Measurements from ENCODE around the gene SCYGR6. TPM values are rescaled to one million over a fixed set of nuclear protein-coding genes. Genes with fewer than 3 reads are reported as not detected.

The SCYGR6 gene
- total RNA-seq, 2 donors from 2014 or later = not detected

DNA sequence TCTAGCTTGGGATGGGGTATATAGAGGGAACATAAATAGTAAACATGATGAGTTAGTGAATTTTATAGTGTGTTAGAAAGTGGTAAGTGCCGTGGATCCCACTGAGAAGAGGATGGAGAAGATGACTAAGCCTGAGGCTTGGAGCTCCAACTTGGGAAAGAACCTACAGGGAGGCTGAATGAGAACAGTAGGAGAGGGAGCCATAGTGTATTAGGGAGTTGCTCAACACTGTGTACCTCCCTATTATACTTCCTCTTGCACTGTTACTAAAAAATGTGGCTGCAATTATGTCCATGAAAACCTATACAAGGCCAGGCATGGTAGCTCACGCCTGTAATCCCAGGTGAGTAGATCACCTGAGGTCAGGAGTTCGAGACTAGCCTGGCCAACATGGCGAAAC lies 3.9 kb downstream of the SCYGR6 start:
- ATAC-seq (ENCODE audit: insufficient number of reproducible peaks, low FRiP score, low read depth) (no peak), DNase-seq (ENCODE audit: low spot score) (no peak)
- H3K27ac ChIP-seq = no peak overlapping the region
- H3K4me1 ChIP-seq (ENCODE audit: control insufficient read depth in 1 of 2, low read depth in 2 of 2) = peaks cover 0 to 8% of the 10 kb centered on the region in 2 donors
- no peaks in the 10 kb centered on the region for H3K27me3 ChIP-seq (replicated peaks; ENCODE audit: insufficient read depth)
- no peaks in the 10 kb centered on the region for H3K9me3 ChIP-seq
- no peaks in the 10 kb centered on the region for H3K36me3 ChIP-seq
- TF ChIP-seq, protein P1, sequence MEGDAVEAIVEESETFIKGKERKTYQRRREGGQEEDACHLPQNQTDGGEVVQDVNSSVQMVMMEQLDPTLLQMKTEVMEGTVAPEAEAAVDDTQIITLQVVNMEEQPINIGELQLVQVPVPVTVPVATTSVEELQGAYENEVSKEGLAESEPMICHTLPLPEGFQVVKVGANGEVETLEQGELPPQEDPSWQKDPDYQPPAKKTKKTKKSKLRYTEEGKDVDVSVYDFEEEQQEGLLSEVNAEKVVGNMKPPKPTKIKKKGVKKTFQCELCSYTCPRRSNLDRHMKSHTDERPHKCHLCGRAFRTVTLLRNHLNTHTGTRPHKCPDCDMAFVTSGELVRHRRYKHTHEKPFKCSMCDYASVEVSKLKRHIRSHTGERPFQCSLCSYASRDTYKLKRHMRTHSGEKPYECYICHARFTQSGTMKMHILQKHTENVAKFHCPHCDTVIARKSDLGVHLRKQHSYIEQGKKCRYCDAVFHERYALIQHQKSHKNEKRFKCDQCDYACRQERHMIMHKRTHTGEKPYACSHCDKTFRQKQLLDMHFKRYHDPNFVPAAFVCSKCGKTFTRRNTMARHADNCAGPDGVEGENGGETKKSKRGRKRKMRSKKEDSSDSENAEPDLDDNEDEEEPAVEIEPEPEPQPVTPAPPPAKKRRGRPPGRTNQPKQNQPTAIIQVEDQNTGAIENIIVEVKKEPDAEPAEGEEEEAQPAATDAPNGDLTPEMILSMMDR (IDR thresholded peaks at IDR 0.05) = no peak
- H3K4me3 ChIP-seq = no peak overlapping the region

DNA sequence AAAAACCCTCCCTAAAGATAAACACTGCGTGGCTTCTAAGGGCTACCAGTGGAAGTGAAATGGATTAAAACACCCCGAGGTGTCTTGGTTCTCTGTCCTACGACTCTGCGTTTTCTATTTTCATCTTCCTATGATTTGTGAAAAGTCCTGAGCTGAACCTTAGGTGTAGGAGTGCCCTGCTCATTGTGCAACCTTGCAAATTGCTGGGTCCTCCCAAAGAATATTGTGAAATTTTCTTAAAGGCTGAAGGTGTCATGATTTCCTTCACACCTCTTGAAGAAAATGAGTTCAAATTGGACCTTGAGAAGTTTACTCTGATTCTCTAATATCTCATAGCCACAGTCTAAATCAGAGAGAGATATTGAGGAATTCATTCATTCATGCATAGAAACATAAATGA lies 4.9 kb downstream of the SCYGR6 start:
- ATAC-seq (ENCODE audit: insufficient number of reproducible peaks, low FRiP score, low read depth) (no peak), DNase-seq (ENCODE audit: low spot score) (no peak)
- H3K36me3 ChIP-seq = no peaks in the 10 kb centered on the region
- no peaks in the 10 kb centered on the region for H3K9me3 ChIP-seq
- TF ChIP-seq, protein P1 (IDR thresholded peaks at IDR 0.05) = no peak
- H3K27me3 ChIP-seq (replicated peaks; ENCODE audit: insufficient read depth) = no peaks in the 10 kb centered on the region
- no peak overlapping the region for H3K27ac ChIP-seq
- H3K4me1 ChIP-seq (ENCODE audit: control insufficient read depth in 1 of 2, low read depth in 2 of 2) = peaks cover 3 to 8% of the 10 kb centered on the region in 2 donors
- no peak overlapping the region for H3K4me3 ChIP-seq

DNA sequence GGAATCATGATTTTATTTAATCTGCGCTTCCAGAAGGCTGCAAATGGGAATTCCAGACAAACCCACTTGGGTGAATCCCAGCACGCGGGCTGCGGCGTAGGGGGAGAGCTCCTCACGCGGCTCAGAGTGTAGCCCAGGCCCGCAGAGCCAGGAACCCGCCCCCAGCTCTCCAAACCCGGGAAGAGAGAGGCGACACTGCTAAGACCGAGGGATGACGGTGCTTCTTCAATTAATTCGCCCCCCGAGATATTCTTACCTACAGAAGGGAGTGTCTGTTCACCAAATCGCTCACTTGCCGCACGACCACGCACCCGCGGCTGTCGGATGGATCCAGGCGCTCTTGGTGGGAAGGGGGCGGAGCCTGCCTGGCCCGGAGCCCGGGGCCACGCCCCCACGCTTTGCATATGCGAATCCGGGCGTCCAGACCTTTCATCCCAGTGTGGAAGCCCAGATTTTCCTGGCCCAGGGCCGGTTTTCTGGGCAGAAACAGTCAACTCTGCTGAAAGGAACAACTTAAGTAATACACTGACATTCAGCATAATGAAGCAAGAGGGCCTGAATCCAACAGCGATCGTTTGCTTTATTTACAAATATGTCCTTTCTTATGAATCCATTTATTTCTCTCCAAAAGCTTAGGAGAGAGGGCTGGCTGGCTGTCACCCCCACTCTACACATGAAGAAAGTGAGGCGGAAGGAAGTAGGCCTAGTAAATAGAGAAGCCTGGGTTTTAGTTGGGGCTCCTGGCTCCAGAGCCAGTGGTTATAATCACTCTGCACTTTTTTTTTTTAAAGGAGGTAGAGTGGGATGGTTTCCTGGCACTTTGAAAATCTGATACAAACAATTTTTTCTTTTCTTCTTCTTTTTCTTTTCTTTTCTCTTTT lies 6.6 kb downstream of the SCYGR6 start, which contains the start of gene SLC19A3:
SLC19A3 (minus strand) TSS at position 342 of the 881 bp plus-strand sequence. CDS start 15,710 bp downstream, outside the sequence.
- Histone ChIP-seq H3K27ac (peak within 1 kb of the TSS; percentile 10 to 65), H3K4me1 (ENCODE audit: control insufficient read depth in 1 of 2, low read depth in 2 of 2) (peaks cover 3 to 8% of the 10 kb centered on the region in 2 donors), H3K27me3 (replicated peaks; ENCODE audit: insufficient read depth) (no peaks in the 10 kb centered on the region), H3K9me3 (no peaks in the 10 kb centered on the region), H3K4me3 (peak within 1 kb of the TSS; percentile 70), H3K36me3 (no peaks in the 10 kb centered on the region)
- TF ChIP-seq, protein P1 (IDR thresholded peaks at IDR 0.05) = no peak
- peak; percentile 78 for ATAC-seq (ENCODE audit: insufficient number of reproducible peaks, low FRiP score, low read depth)
- peak; percentile 51 for DNase-seq (ENCODE audit: low spot score)

DNA sequence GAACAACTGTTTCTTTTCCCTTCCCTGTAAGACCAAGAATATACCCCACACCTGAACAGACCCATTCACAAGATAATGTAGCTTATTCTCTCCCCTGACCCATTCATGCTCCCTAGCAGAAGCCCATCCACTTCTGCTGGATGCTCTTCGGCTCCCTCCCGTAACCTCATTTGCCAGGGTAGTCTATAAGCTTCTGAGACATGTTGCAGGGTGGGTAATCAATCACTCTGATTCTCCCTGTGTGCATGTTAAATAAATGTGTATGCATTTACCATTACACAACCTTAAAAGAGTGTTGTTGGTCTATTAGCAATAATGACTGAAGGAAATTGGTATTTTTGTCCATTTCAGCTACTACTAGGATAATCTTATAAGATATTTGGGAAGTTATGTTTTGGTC lies 8.1 kb downstream of the SCYGR6 start:
- no peak overlapping the region for H3K4me3 ChIP-seq
- ATAC-seq (ENCODE audit: insufficient number of reproducible peaks, low FRiP score, low read depth) (no peak), DNase-seq (ENCODE audit: low spot score) (no peak)
- H3K27ac ChIP-seq = no peak overlapping the region
- no peaks in the 10 kb centered on the region for H3K27me3 ChIP-seq (replicated peaks; ENCODE audit: insufficient read depth)
- TF ChIP-seq, protein P1 (IDR thresholded peaks at IDR 0.05) = no peak
- no peaks in the 10 kb centered on the region for H3K9me3 ChIP-seq
- no peaks in the 10 kb centered on the region for H3K36me3 ChIP-seq
- H3K4me1 ChIP-seq (ENCODE audit: control insufficient read depth in 1 of 2, low read depth in 2 of 2) = peaks cover 3 to 8% of the 10 kb centered on the region in 2 donors

DNA sequence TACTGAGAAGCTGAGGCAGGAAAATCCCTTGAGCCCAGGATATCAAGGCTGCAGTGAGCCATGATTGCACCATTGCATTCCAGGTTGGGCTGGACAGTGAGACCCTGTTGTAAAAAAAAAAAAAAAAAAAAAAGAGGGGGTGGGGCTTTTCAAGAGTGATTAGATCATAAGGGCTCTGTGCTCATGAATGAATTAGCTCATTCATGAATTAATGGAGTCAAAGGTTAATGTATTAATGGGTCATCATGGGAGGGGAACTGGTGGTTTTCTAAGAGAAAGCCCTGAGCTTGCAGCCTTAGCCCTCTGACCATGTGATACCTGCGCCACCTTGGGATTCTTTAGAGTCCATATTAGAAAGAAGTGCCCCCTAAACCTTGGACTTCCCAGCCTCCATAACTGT lies 11.3 kb downstream of the SCYGR6 start:
- Histone ChIP-seq H3K9me3 (no peaks in the 10 kb centered on the region), H3K27ac (no peak overlapping the region), H3K4me1 (ENCODE audit: control insufficient read depth in 1 of 2, low read depth in 2 of 2) (peaks cover 2 to 3% of the 10 kb centered on the region in 2 donors), H3K36me3 (no peaks in the 10 kb centered on the region), H3K27me3 (replicated peaks; ENCODE audit: insufficient read depth) (no peaks in the 10 kb centered on the region), H3K4me3 (no peak overlapping the region)
- ATAC-seq (ENCODE audit: insufficient number of reproducible peaks, low FRiP score, low read depth) (no peak), DNase-seq (ENCODE audit: low spot score) (no peak)
- TF ChIP-seq, protein P1 (IDR thresholded peaks at IDR 0.05) = no peak
